AG04450 (cell line): ENCODE results near the gene PAK5. TPM values are rescaled to one million over a fixed set of nuclear protein-coding genes. Genes with fewer than 3 reads are reported as not detected.

Experiments
- CTCF ChIA-PET: fragments of 300-600, 350-600 bp; formaldehyde crosslinking; extraction: SDS; loops from one replicate; lab custom pipeline; 2022; ENCODE audit warnings: antibody characterized with exemption, inconsistent platforms; lab: Charles Lee
- POLR2A ChIA-PET: fragments of 350-600 bp; formaldehyde crosslinking; extraction: SDS; loops from one replicate; lab custom pipeline; 2021; ENCODE audit warnings: antibody characterized with exemption, inconsistent platforms; lab: Yijun Ruan, JAX
- DNase-seq: peaks from one replicate; pipeline ENCODE4 v3.0.0-alpha.2; 2011; ENCODE audit warnings: low read depth, low spot score
- H3K27ac ChIP-seq: one replicate; pipeline ENCODE4 v1.5.1; 2012; ENCODE audit warnings: low read depth, low read length, control low read depth
- H3K27me3 ChIP-seq: one replicate; pipeline ENCODE4 v1.6.0; 2012; ENCODE audit warnings: low read length; ENCODE audit not compliant: control insufficient read depth, insufficient read depth
- H3K4me3 ChIP-seq: 2 replicates; pipeline ENCODE4 v1.5.1; 2011; ENCODE audit warnings: mild to moderate bottlenecking, low read depth, low read length, control low read depth
- H3K9me3 ChIP-seq: 2 replicates; pipeline ENCODE4 v1.5.1; 2012; ENCODE audit warnings: low read length; ENCODE audit not compliant: control insufficient read depth, insufficient read depth
- CTCF ChIP-seq: IDR thresholded peaks from 2 replicates; pipeline ENCODE4 v1.5.1; 2011; ENCODE audit warnings: low read depth, low read length, control low read depth, inconsistent platforms
- polyA plus RNA-seq: library from polyadenylated mRNA; depleted of rRNA; stranded (reverse); fragments of >200 nt; gene quantifications from 2 replicates; pipeline ENCODE4 v1.2.3, GENCODE V29; 2011

Gene PAK5
- polyA plus RNA-seq, 1 experiment = not detected

GRCh38 chr20:9576695-9577094 is 262.2 kb downstream of the PAK5 start:
- H3K27ac ChIP-seq = no peak overlapping the region
- H3K9me3 ChIP-seq = no peaks in the 10 kb centered on the region
- H3K27me3 ChIP-seq = peaks cover 17% of the 10 kb centered on the region
- ChIA-PET POLR2A (no interaction called here), CTCF (no interaction called here)
- no peak for DNase-seq
- no peak for TF ChIP-seq CTCF
- no peak overlapping the region for H3K4me3 ChIP-seq

- ChIA-PET POLR2A (no interaction called here), CTCF (no interaction called here)
- Histone ChIP-seq H3K4me3 (no peak overlapping the region), H3K27me3 (peaks cover 17% of the 10 kb centered on the region), H3K9me3 (no peaks in the 10 kb centered on the region), H3K27ac (no peak overlapping the region)
- TF ChIP-seq CTCF = no peak
- no peak for DNase-seq
Observed at GRCh38 chr20:9575836-9576235, 263.0 kb downstream of the PAK5 start.

GRCh38 chr20:9574776-9575175 is 264.1 kb downstream of the PAK5 start:
- H3K27me3 ChIP-seq = peaks cover 15% of the 10 kb centered on the region
- POLR2A ChIA-PET = no interaction called here
- H3K4me3 ChIP-seq = no peak overlapping the region
- CTCF ChIA-PET = no interaction called here
- no peaks in the 10 kb centered on the region for H3K9me3 ChIP-seq
- TF ChIP-seq CTCF = no peak
- no peak overlapping the region for H3K27ac ChIP-seq
- DNase-seq = no peak

- ChIA-PET CTCF (no interaction called here), POLR2A (no interaction called here)
- Histone ChIP-seq H3K27me3 (peaks cover 13% of the 10 kb centered on the region), H3K9me3 (no peaks in the 10 kb centered on the region), H3K27ac (no peak overlapping the region), H3K4me3 (no peak overlapping the region)
- DNase-seq = no peak
- no peak for TF ChIP-seq CTCF
Observed at GRCh38 chr20:9574181-9574580, 264.7 kb downstream of the PAK5 start.

GRCh38 chr20:9573335-9574151 is 265.3 kb downstream of the PAK5 start:
- no peak for DNase-seq
- Histone ChIP-seq H3K9me3 (no peaks in the 10 kb centered on the region), H3K4me3 (no peak overlapping the region), H3K27me3 (peaks cover 13% of the 10 kb centered on the region), H3K27ac (no peak overlapping the region)
- TF ChIP-seq CTCF = no peak
- POLR2A ChIA-PET = no interaction called here
- CTCF ChIA-PET = interaction anchor here (1.1 kb wide), 1 partner anchor 165 kb away, joined by 5 read pairs; no protein-coding TSS in a partner anchor
